Stimulated activated CD8-positive, alpha-beta memory T cell treated with anti-CD3 and anti-CD28 coated beads, Interleukin-7, amount 100 ng/mL, for 1 hour (primary cell): Measurements from ENCODE around the gene RAE1.

Experiments
- DNase-seq, 2 donors: peaks; one replicate each; pipeline ENCODE4 v3.0.0-alpha.2; 2020; ENCODE audit warnings: low read depth in 2 of 2

RAE1 gene

GRCh38 chr20:57400231-57400701, 49.2 kb downstream of the RAE1 start:
- no peak for DNase-seq

- no peak for DNase-seq
Observed at GRCh38 chr20:57400821-57401564, 49.9 kb downstream of the RAE1 start.

- DNase-seq = no peak
Observed at GRCh38 chr20:57401565-57401918, 50.5 kb downstream of the RAE1 start.

GRCh38 chr20:57402206-57403125, 51.4 kb downstream of the RAE1 start:
- no peak for DNase-seq

- DNase-seq = no peak
Observed at GRCh38 chr20:57403216-57403615, 52.2 kb downstream of the RAE1 start.

GRCh38 chr20:57404006-57404405, 53.0 kb downstream of the RAE1 start:
- no peak for DNase-seq

GRCh38 chr20:57404419-57405072, 53.5 kb downstream of the RAE1 start:
- no peak for DNase-seq

- no peak for DNase-seq
Observed at GRCh38 chr20:57405236-57406016, 54.4 kb downstream of the RAE1 start.

- no peak for DNase-seq
Observed at GRCh38 chr20:57407541-57407956, 56.5 kb downstream of the RAE1 start.

- no peak for DNase-seq
Observed at GRCh38 chr20:57408131-57408530, 57.1 kb downstream of the RAE1 start.

- DNase-seq = no peak
Observed at GRCh38 chr20:57408536-57409233, 57.6 kb downstream of the RAE1 start.

- DNase-seq = no peak
Observed at GRCh38 chr20:57409316-57409671, 58.2 kb downstream of the RAE1 start.

GRCh38 chr20:57409672-57410397, 58.8 kb downstream of the RAE1 start:
- DNase-seq = no peak

- DNase-seq = no peak
Observed at GRCh38 chr20:57410398-57410920, 59.4 kb downstream of the RAE1 start.

GRCh38 chr20:57410924-57411323, 59.9 kb downstream of the RAE1 start:
- no peak for DNase-seq

- no peak for DNase-seq
Observed at GRCh38 chr20:57411406-57412283, 60.6 kb downstream of the RAE1 start.

GRCh38 chr20:57412347-57413029, 61.4 kb downstream of the RAE1 start:
- no peak for DNase-seq

- no peak for DNase-seq
Observed at GRCh38 chr20:57413986-57414385, 62.9 kb downstream of the RAE1 start.
